Measurements from ENCODE around the gene LHB.

Gene LHB

DNA sequence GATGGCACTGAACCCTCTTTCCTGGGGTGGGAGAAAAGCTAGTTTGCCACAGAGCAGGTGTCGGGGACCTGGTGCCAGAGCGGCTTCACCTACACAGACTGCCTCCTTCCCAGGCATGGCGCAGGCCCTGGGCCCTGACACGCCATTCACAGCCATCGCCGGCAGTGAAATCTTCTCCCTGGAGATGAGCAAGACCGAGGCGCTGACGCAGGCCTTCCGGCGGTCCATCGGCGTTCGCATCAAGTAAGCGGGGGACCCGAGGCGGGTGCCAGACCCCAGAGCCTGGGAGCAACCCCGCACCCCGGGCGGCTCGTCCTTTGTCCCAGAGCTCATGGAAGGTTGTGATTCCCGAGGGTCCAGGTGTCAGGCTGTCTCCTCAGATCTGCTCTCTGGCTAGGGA lies 10.0 kb downstream of the LHB start:
- no peak for DNase-seq

DNA sequence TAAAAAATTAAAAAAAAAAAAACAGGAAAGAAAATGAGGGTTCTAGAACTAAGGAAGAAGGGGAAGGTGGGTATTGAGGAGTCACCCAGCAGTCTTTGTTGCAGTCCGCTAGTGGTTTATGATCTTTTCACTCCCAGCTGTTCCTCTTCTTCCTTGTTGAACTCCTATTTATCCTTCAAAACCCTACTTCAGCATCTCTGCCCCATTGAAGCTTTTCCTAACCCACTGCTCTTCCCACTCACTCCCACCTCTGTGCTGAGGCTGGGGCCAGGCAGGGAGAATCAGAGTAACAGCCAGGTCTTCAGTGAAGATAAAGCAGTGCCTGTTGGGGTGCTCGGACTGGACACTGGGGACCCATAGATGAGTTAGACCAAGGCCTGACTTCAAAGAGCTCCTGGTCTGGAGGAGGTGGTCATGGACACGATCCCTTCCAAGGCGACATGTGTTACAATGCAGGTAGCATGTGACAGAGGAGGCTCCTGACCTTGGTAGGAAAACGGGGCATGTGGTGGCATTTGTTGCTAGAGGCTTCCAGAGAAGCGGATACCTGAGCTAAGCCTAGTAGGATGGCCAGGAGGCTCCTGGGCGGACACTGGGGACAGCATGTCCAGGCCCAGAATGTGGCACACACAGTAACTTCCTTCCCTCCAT lies 11.8 kb downstream of the LHB start:
- no peak for DNase-seq

DNA sequence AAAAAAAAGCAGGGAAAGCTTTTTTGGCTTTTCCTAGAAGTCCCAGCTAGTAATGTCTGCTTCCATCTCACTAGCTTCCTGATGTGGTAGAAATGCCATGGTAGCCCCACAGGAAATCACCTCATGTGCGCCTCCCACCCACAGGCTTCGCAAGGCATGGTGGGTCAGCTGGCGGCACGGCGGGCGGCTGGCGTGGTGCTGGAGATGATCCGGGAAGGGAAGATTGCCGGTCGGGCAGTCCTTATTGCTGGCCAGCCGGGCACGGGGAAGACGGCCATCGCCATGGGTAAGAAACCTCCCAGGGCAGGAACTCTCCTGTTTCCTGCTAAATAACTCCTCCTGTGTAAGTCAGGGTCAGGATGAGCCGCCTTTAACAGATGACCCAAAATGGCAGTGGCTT lies 12.8 kb downstream of the LHB start:
- DNase-seq = no peak

DNA sequence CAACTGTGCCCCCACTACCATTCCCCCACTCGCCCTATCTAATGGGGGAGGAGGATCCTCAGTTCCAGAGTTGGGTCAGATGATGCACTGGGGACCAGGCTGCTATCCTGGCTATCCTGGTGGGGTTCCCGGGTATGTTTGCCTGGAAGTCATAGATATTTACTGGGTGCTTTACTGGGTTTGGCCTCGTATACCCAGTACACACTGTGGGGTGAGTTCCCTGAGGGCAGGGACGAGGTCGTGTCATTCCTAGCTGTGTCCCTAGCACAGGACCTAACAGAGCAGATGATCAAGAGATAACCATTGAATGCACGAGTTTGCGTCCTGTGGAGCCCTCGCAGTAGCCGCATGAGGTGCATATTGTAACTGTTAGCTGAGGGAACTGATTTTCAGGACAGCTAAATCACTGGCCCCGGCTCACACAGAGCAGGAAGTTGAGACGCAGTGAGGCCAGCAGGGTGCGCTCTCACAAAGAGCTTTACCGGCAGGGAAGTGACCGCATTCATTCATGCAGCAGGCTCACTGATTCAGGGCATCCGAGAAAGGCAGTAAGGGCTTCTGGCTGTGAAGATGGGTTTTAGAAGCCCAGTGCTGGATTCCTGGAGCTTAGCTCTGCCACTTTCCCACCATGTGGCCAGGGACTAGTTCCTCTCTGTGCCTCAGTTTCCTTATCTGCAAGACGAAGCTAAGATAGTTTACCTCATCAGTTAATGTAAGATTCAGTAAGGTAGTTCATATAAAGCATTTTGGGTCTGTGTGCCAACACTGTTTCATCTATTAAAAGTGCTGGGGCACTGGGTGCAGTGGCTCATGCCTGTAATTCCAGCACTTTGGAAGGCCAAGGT lies 17.2 kb downstream of the LHB start:
- DNase-seq = peak; percentile 60

DNA sequence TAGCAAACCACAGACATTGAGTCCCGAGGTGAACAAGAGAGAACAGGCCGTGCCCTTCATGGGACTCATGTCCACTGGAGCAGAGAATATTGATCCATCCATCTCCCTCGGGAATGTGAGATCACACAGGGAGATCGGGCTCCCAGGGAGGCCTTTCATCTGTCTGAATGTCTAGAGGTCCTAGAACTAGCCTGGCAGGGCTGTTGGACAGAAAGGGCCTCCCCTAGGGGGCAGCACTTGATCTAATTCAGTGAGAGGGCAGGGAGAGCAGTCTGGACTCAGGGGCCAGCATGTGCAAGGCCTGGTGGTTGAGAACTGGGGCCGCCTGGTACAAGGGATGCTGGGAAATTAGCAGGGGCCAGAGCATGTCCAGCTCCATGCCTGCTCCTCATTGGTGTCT lies 18.9 kb downstream of the LHB start:
- peak; percentile 60 for DNase-seq

DNA sequence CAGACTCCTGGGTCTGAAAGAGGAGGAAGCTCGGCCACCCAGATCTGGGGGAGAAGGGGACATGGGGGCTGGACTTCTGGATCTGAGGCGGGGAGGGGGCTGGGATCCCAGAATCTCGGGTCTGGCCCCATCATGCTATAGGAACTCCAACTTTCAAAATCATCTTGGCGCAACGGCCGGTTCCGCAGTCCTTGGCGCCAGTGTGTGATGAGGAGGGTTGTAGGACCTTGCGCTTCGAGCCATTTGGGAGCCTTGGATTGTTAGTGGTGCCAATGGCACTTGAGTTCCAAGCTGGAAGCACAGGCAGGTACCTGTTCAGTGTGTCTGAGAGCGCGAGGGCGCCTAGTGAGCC lies 22.9 kb downstream of the LHB start:
- DNase-seq = no peak

DNA sequence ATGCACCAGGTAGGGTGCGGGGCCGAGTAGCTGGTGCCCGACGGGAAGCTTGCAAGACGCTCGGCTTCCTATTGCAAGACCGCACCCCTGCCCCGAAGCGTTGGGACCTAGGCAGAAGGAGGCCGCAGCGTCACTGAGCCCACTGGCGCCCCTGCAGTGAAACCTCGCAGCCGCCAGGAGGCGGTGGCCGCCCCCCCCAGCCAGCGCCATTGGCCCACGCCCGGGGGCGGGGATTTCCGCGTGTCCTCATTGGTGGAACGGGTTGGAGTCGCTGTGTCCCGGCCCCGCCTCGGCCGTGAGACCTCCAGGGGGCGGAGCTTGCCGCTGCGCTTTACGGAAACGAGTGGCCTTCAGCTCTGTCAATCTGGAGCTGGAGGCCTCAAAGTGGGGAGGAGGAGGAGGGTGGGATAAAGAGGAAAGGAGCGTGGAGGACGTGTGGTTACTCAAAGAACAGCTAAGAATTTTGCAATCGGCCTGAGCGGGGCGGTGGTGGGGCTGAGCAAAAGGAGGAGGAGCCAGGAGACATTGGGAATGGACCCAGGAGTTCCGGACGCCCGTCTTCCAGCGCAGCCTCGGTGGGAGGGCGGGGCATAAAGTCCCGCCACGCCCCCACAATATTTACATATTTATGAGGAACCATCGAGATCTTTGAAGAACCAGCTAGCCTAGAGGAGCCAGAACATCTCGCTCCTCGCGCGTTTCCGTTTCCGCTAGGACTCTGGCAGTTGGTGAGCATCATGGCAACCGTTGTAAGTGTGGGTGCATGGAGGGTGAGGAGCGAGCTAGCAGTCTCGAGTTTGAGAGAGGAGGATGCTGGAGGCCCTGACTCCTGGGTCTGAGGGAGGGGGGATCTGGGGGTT lies 23.5 kb downstream of the LHB start, which contains the start of the genes GYS1 and RUVBL2:
TSS of gene GYS1 (minus strand) at position 135 of the 860 bp plus-strand sequence. CDS start 197 bp downstream, outside the sequence.
TSS of gene RUVBL2 (plus strand) at position 713 of the 860 bp plus-strand sequence. CDS start at position 738, 25 bp downstream.
- peak; percentile 99 for DNase-seq

DNA sequence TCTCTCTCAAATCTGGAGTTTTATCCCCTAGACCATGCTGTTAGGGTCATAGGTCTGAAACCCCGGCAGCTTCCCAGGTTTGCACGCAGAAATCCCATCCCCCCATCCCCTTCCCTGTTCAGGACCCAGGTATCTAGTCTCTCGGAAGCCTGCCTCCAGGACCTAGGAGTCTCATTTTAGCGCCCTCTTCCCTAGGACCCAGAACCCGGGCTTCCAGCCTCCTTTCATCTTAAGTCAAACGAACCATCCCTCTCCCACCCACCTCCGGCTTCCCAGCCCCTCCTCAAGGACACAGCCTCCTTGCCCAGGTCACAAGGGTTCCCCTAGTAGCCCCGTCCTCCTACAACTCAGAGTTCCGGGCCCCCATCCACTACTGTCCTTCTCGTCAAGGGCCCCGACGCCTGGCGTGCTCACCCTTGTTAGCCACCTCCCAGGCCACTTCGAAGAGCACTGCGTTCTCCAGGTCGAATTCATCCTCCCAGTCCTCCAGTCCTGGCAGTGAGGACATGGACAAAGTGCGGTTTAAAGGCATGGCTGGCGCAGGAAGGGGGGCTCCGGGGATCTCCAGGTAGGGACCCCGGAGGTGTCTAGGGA lies 24.2 kb downstream of the LHB start:
- DNase-seq = peak; percentile 3

DNA sequence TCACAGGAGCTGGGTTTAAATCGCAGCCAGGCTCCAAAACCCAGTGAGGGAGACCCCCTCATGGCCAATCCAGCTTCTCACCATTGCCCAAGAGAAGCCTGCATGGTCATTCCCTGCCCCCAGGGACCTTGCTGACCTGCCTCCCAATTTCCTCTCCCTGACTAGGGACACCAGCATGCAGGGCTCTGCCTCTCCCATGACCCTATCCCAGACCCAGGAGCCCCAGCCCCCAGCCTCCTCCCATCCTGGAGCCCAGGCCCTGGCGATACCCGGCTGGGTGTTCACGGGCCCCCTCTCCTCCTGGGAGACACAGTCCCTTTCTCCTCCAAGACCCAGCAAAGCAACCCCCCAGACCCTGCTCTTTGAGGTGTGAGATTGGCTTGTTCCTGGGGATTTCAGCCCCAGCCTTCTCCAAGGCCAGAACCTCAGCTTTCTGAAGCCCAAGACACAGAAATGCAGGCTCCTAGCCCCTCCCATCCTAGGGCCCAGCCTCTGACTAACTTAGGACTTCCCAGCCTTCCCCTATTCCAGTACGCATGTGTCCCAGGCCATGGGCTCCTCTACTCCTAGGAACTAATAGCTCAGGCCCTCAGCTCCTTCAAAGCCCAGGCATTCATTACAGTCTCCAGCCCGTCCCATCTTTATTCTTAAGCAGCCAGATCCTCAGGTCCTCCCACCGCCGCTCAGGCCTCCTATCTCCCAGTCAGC lies 24.9 kb downstream of the LHB start:
- peak; percentile 79 for DNase-seq

DNA sequence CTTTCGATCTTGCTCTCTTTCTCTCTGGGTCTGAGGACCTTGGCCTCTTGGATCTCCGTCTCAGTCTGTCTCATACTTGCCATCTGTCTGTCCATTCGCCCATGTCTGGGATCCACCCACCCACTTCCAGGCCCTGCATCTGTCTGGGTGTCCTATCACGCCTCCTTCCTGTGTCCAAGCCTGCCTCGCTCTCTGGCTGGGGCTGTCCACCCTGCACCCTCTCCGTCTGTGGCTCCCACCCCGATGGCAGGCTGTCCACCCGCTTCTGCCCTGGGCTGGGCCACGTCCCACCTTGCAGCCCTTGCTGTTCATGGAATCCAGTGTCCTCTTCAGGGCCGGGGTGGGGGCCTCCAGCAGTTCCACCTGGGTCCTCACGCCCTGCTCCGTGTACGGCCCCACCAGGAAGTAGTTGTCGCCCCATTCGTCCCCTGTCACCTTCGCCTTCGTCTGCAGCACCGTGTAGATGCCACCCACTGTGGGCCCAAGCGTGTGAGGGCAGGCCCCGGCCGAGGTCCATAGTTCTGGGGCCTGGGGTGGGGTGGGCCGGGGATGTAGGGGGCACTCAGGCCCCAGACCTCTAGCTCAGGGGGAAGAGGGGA lies 25.8 kb downstream of the LHB start:
- no peak for DNase-seq

DNA sequence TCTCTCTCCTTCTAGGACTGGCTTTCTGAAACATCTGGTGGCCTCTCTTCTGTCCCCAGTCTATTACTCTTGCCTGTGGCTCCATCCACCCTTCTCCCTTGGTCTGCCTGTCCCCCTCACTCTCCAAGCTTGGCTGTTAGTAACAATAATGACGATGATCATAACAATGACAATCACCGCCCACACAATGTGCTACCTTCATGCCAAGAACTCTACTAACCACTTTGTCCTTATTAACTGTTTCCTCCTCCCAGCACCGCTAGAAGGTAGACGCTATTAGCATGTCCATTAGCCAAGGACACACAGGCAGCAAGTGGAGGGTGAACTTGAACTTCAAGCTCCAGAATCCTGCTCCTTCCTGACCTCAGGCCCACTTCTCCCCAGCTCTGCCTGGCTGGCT lies 26.5 kb downstream of the LHB start:
- DNase-seq = no peak

DNA sequence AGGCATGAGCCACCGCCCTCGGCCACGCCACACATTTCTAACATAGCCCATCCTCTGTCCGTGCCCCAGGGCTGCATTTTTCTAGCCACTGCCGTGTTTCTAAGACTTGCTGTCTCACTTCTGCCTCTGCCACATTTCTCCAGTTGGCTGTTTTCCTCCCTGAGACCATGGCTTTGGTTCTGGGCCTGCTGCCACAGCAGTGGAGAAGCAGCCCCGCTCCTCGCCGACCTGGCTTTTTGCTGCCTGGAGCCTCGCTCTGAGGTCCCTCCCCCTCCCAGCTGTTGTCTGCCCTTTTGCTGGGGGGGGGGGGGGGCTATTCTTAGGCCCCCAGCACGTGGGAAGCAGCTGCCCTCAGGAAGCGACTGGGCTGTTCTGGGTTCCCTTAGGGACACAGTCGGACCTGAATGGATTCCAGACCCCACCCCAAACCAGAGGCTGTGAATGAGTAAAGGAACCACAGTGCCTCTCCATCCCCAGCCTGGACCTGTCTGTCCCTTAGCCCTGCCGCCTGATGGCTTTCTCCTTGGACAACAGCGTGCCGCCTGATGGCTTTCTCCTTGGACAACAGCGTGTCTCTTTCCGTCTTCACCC lies 27.1 kb downstream of the LHB start:
- DNase-seq = no peak

DNA sequence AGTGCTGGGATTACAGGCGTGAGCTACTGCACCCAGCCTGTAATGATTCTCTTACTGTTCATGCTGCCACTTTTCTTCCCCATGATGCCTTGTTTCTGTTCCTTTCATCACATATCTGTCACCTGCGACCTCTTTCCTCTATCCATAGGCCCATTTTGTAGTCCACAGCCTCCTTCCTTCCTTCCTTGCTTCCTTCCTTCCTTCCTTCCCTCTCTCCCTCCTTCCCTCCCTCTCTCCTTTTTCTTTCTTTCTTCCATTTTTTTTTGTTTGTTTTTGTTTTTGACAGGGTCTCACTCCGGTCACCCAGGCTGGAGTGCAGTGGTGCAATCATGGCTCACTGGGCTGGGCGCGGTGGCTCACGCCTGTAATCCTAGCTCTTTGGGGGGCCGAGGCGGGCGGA lies 28.0 kb downstream of the LHB start:
- no peak for DNase-seq

DNA sequence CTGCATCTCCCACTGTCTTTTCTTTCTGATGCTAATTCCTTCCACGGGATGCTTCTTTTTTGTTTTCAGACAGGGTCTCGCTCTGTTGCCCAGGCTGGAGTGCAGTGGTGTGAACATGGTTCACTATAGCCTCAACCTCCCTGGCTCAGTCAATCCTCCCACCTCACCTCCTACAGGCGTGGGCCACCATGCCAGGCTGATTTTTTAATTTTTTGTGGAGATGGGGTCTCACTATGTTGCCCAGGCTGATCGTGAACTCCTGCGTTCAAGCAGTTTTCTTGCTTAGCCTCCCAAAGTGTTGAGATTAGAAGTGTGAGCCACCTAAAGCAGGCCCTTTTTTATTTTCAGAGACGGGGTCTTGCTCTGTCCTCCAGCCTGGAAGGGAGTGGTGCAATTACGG lies 28.6 kb downstream of the LHB start:
- no peak for DNase-seq

DNA sequence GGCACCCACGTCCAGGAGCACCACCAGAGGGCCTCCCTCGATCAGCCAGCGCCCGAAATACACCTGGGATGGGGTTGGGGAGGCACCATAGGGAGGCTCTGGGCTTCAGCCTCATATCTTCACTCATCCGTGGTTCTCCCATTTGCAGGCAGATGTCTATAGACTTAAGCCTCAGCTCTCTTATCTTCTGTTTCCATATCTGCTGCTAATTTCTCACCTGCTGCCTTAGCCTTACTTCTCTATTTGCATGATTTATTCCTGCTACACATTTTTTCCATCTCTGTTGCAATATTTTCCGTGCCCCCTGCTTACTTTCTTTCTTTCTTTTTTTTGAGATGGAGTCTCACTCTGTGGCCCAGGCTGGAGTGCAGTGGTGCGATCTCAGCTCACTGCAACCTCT lies 29.6 kb downstream of the LHB start:
- DNase-seq = no peak

DNA sequence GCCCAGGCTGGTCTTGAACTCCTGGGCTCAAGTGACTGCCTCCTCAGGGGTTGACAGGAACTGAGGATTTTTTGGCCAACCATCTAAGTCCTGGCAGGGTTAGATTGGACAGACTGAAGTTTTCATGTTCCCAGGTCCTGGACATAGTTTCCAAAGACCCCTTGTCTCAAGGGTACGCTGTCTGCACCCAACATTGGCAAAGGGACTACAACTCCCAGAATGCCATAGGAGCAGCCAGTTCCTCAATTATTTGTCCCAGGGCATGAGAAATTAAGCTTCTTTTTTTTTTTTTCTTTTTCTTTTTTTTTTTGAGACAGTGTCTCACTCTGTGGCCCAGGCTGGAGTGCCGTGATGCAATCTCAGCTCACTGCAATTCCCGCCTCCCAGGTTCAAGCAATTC lies 30.7 kb downstream of the LHB start:
- DNase-seq = no peak

DNA sequence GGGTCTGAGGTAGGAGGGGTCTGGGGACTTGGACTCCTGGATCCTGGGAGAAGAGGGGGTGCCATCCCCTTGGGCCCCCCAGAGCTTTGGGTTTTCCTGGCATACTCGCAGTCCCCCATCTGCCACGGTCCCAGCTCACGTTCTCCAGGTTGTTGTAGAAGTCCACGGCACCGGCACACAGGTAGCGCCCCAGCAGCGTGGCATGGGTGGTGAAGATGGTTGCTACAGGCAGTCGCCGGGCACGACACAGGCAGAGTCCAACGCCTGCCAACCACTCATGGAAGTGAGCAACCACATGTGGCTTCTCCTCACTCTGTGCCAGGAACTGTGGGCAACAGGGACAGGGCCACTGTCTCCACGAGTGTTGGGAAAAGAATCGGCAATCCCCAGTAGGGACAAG lies 31.2 kb downstream of the LHB start:
- DNase-seq = no peak

DNA sequence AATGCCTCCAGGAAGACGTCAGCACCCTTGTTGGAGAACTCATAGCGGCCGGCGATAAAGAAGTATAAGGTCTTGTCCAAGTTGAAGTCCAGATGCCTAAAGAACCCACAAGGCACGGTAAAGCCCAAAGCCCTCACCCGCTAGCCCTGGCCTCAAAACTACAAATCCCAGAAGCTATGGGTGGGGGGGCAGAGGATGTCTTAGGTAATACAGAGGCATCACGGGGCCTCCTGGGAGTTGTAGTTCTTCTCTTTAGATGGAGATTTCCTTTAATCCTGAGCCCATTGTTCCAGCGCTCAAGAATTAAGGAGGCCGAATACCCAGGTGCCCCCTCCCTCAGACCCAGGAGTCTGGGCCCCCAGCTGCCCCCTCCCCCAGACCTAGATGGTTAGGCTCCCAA lies 34.6 kb downstream of the LHB start:
- no peak for DNase-seq

DNA sequence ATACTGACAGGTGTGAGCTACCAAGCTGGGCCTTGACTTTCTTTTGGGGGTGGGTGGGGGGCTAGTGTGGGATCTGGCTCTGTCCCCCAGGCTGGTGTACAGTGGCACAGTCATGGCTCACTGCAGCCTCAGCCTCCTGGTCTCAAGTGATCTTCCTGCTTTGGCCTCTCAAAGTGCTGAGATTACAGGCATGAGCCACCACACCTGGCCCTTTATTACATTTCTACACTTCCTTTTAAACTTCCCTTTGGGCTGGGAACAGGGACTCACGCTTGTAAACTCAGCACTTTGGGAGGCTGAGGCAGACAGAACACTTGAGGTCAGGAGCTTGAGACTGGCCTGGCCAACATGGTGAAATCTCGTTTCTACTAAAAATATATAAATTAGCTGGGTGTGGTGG lies 39.8 kb downstream of the LHB start:
- DNase-seq = no peak

DNA sequence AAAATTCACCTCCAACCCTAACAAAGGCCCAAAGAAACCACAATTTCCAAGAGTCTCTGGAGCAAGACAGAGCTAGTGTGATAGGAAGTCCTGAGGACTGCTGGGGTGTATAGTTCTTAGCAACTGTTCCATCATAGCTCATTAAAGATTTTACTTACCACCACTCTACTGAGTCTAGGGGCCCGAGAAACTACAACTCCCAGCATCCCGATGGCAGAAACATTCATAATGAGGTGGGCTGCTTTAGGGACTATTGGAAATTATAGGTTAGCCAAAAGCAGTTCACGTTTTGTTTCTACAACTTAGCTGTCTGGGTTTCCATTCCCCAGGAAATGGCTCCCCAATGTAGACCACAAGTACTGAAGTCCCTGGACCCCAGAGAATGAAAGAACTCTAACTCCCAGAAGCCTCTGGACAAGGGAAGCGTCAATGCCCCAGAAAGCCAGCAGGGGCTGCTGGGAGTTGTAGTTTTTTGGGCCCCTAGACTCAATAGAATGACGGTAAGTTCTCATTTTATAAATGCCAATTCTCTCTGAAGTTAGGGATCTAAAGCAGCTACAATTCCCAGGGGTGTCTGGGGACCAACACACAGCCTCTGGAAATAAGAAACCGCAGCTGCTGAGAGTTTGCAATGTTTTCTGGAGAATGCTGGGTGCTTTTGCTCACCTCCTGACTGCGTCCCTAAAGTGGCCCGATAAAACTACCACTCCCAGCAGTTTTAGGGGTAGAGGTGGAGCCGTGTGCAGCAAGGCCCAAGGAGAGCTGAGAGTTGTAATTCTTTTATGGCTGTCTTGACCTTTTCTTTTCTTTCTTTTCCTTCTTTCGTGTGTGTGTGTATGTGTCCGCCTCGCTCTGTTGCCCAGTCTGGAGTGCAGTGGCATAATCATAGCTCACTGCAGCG lies 40.7 kb downstream of the LHB start:
- no peak for DNase-seq
